H9 (cell line): ENCODE measurements around the gene ZNF653. TPM values are rescaled to one million over a fixed set of nuclear protein-coding genes. Genes with fewer than 3 reads are reported as not detected.

Experiments used
- DNase-seq: peaks from one replicate; pipeline ENCODE4 v3.0.0-alpha.2; 2017
- H2AFZ ChIP-seq: one replicate; pipeline ENCODE4 v1.6.1; 2013; ENCODE audit warnings: mild to moderate bottlenecking, low read length, control low read depth, moderate library complexity
- H2AK5ac ChIP-seq: 2 replicates; pipeline ENCODE4 v1.6.1; 2013; ENCODE audit warnings: low read length, control low read depth, mixed read lengths; ENCODE audit not compliant: insufficient read length
- H2BK120ac ChIP-seq: one replicate; pipeline ENCODE4 v1.6.1; 2013; ENCODE audit warnings: low read depth, mild to moderate bottlenecking, low read length, control low read depth, inconsistent platforms; ENCODE audit not compliant: poor library complexity, severe bottlenecking
- H2BK12ac ChIP-seq: 2 replicates; pipeline ENCODE4 v1.6.1; 2013; ENCODE audit warnings: low read length, control low read depth, mixed read lengths, low read depth; ENCODE audit not compliant: insufficient read length
- H2BK15ac ChIP-seq: 2 replicates; pipeline ENCODE4 v1.6.1; 2013; ENCODE audit warnings: low read depth, low read length, control low read depth
- H2BK20ac ChIP-seq: one replicate; pipeline ENCODE4 v1.6.1; 2013; ENCODE audit warnings: low read depth, mild to moderate bottlenecking, low read length, control low read depth, inconsistent platforms; ENCODE audit not compliant: poor library complexity, severe bottlenecking
- H2BK5ac ChIP-seq: 2 replicates; pipeline ENCODE4 v1.6.1; 2013; ENCODE audit warnings: low read length, control low read depth, mixed read lengths; ENCODE audit not compliant: insufficient read length
- H3K14ac ChIP-seq: 2 replicates; pipeline ENCODE4 v1.6.1; 2013; ENCODE audit warnings: low read length, control low read depth; ENCODE audit not compliant: insufficient read depth
- H3K18ac ChIP-seq: 2 replicates; pipeline ENCODE4 v1.6.1; 2013; ENCODE audit warnings: low read depth, mild to moderate bottlenecking, mixed read lengths, low read length, control low read depth; ENCODE audit not compliant: insufficient read length
- H3K23ac ChIP-seq: 2 replicates; pipeline ENCODE4 v1.6.1; 2013; ENCODE audit warnings: low read length, control low read depth, mixed read lengths, low read depth; ENCODE audit not compliant: insufficient read length
- H3K23me2 ChIP-seq: 2 replicates; pipeline ENCODE4 v1.6.1; 2013; ENCODE audit warnings: low read depth, mild to moderate bottlenecking, mixed read lengths, low read length, control low read depth; ENCODE audit not compliant: insufficient read length, poor library complexity, severe bottlenecking
- H3K27ac ChIP-seq: 2 replicates; pipeline ENCODE4 v1.5.1; 2013; ENCODE audit warnings: low read length, control low read depth, mixed read lengths, low read depth; ENCODE audit not compliant: insufficient read length
- H3K27me3 ChIP-seq: 2 replicates; pipeline ENCODE4 v1.6.1; 2013; ENCODE audit warnings: low read length, control low read depth, inconsistent platforms; ENCODE audit not compliant: insufficient read depth
- H3K4ac ChIP-seq: 2 replicates; pipeline ENCODE4 v1.6.1; 2013; ENCODE audit warnings: low read depth, mild to moderate bottlenecking, control low read depth, inconsistent platforms, low read length, moderate library complexity
- H3K4me1 ChIP-seq: 2 replicates; pipeline ENCODE4 v1.6.1; 2013; ENCODE audit warnings: low read length, control low read depth, inconsistent platforms; ENCODE audit not compliant: insufficient read depth
- H3K4me2 ChIP-seq: 2 replicates; pipeline ENCODE4 v1.6.1; 2013; ENCODE audit warnings: low read length, control low read depth, mixed read lengths; ENCODE audit not compliant: insufficient read length, insufficient read depth
- H3K56ac ChIP-seq: 2 replicates; pipeline ENCODE4 v1.6.1; 2013; ENCODE audit warnings: low read depth, mild to moderate bottlenecking, mixed read lengths, low read length, control low read depth; ENCODE audit not compliant: insufficient read length
- H3K79me1 ChIP-seq: 2 replicates; pipeline ENCODE4 v1.6.1; 2013; ENCODE audit warnings: low read depth, mild to moderate bottlenecking, moderate library complexity, low read length, control low read depth, inconsistent platforms; ENCODE audit not compliant: insufficient read depth, poor library complexity, severe bottlenecking
- H3K79me2 ChIP-seq: 2 replicates; pipeline ENCODE4 v1.6.1; 2013; ENCODE audit warnings: low read length, control low read depth, inconsistent platforms; ENCODE audit not compliant: insufficient read depth
- H3K9ac ChIP-seq: 2 replicates; pipeline ENCODE4 v1.6.1; 2013; ENCODE audit warnings: low read length, control low read depth, mixed read lengths; ENCODE audit not compliant: insufficient read length; ENCODE audit errors: extremely low read depth
- H3K9me3 ChIP-seq: one replicate; pipeline ENCODE4 v1.6.1; 2013; ENCODE audit warnings: low read depth, low read length, inconsistent platforms; ENCODE audit not compliant: control insufficient read depth
- H3T11ph ChIP-seq: one replicate; pipeline ENCODE4 v1.6.1; 2013; ENCODE audit warnings: mild to moderate bottlenecking, low read length, control low read depth, inconsistent platforms
- H4K20me1 ChIP-seq: one replicate; pipeline ENCODE4 v1.6.1; 2013; ENCODE audit not compliant: control insufficient read depth, insufficient read length, insufficient read depth
- H4K5ac ChIP-seq: 2 replicates; pipeline ENCODE4 v1.6.1; 2013; ENCODE audit warnings: low read depth, mild to moderate bottlenecking, mixed read lengths, low read length, control low read depth; ENCODE audit not compliant: insufficient read length
- H4K8ac ChIP-seq: replicated peaks from 2 replicates; pipeline ENCODE4 v1.6.1; 2013; ENCODE audit warnings: low read length, control low read depth, mixed read lengths, low read depth; ENCODE audit not compliant: insufficient read length
- H4K91ac ChIP-seq: 2 replicates; pipeline ENCODE4 v1.6.1; 2013; ENCODE audit warnings: low read depth, mild to moderate bottlenecking, moderate library complexity, mixed read lengths, low read length, control low read depth; ENCODE audit not compliant: insufficient read length
- H3K27ac Mint-ChIP-seq, 3 experiments: 2 replicates in 2 of 3; 3 replicates in 1 of 3; pipeline ENCODE4 v1.8.0; 2020 to 2021; ENCODE audit warnings: mixed read lengths in 3 of 3, mild to moderate bottlenecking in 1 of 3, moderate library complexity in 1 of 3
- H3K27me3 Mint-ChIP-seq: 2 replicates; pipeline ENCODE4 v1.8.0; 2021; ENCODE audit warnings: low read depth, mild to moderate bottlenecking, moderate library complexity, mixed read lengths
- H3K36me3 Mint-ChIP-seq, 3 experiments: 2 replicates in 2 of 3; 3 replicates in 1 of 3; pipeline ENCODE4 v1.8.0; 2020 to 2021; ENCODE audit warnings: low read depth in 3 of 3, mixed read lengths in 3 of 3; ENCODE audit not compliant: insufficient read depth in 1 of 3
- H3K4me1 Mint-ChIP-seq, 2 experiments: 2 replicates each; pipeline ENCODE4 v1.8.0; 2020; ENCODE audit warnings: mixed read lengths in 2 of 2
- H3K4me3 Mint-ChIP-seq, 2 experiments: 2 replicates in 1 of 2; 3 replicates in 1 of 2; pipeline ENCODE4 v1.8.0; 2020 to 2021; ENCODE audit warnings: mild to moderate bottlenecking in 2 of 2, mixed read lengths in 2 of 2, moderate library complexity in 1 of 2
- H3K9me3 Mint-ChIP-seq, 2 experiments: 2 replicates in 1 of 2; 3 replicates in 1 of 2; pipeline ENCODE4 v1.8.0; 2020; ENCODE audit warnings: mild to moderate bottlenecking in 2 of 2, mixed read lengths in 2 of 2, moderate library complexity in 1 of 2
- WGBS: extraction: QIAGEN DNeasy Blood & Tissue Kit; methylation state at CpG from one replicate; pipeline ENCODE4 v1.1.7; 2013; ENCODE audit warnings: missing lambda C conversion rate, low lambda C conversion rate, mixed read lengths; ENCODE audit not compliant: insufficient read length; ENCODE audit errors: extremely low coverage; 5-methylcytosine and 5-hydroxymethylcytosine counted together
- total RNA-seq: library from RNA; stranded (reverse); gene quantifications from 2 replicates; pipeline ENCODE4 v1.2.1, GENCODE V29; 2021
- TF ChIP-seq, protein P1 (sequence below): fragments of 200-600 bp; sonication (generic); conservative IDR thresholded peaks from 3 replicates; pipeline ENCODE4 v1.8.0; 2021; ENCODE audit warnings: antibody characterized with exemption, mild to moderate bottlenecking

ZNF653 gene
- total RNA-seq, 1 experiment from 2014 or later = 11.6 TPM

DNA sequence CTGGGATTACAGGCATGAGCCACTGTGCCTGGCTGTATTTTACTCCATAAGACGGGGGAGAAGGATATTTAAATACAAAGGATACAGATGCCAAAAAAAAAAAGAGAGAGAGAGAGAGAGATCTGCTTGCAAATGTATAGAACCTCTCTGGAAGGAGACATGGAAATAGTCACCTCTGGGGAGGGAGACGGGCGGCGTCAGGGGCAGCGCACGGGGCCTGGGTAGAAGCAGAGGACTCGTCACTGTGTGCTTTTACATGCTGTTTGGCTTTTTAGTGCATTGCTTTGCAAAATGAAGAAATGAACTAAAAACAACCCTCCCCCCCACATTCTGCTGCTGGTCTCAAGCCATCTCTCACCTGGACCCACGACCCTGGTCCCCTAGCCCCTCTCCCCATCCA, 4.8 kb upstream of the ZNF653 start:
- DNase-seq = no peak
- H3K79me1 ChIP-seq = no peaks in the 10 kb centered on the region
- no peak overlapping the region for H2BK5ac ChIP-seq
- no peak overlapping the region for H3K18ac ChIP-seq
- no peak overlapping the region for H4K5ac ChIP-seq
- H3K4ac ChIP-seq = no peak overlapping the region
- H4K91ac ChIP-seq = no peak overlapping the region
- H2BK15ac ChIP-seq = no peak overlapping the region
- H3K27ac Mint-ChIP-seq = peak overlapping the region in 1 of 3 experiments; percentile 7; a peak in 1 of 7 replicates
- H3K9me3 ChIP-seq = no peaks in the 10 kb centered on the region
- H4K20me1 ChIP-seq = no peaks in the 10 kb centered on the region
- no peaks in the 10 kb centered on the region for H3K27me3 Mint-ChIP-seq
- no peak overlapping the region for H3K9ac ChIP-seq
- no peak overlapping the region for H3K56ac ChIP-seq
- H2BK20ac ChIP-seq = no peak overlapping the region
- H3K9me3 Mint-ChIP-seq = no peaks in the 10 kb centered on the region
- H3K4me1 Mint-ChIP-seq = peaks cover 3 to 6% of the 10 kb centered on the region in 2 experiments; a peak in 2 of 4 replicates
- H3K27ac ChIP-seq = no peak overlapping the region
- H3K4me1 ChIP-seq = no peaks in the 10 kb centered on the region
- H2BK12ac ChIP-seq = no peak overlapping the region
- H4K8ac ChIP-seq = no peak overlapping the region
- WGBS = no CpG with 5 or more reads among the region's 8 CpGs
- H3K36me3 Mint-ChIP-seq = peaks cover 0 to 23% (median 7%) of the 10 kb centered on the region in 3 experiments; a peak in 5 of 7 replicates
- H2AK5ac ChIP-seq = no peak overlapping the region
- no peak overlapping the region for H3K23ac ChIP-seq
- H3K23me2 ChIP-seq = peaks cover 5% of the 10 kb centered on the region
- no peak overlapping the region for H2BK120ac ChIP-seq
- no peak overlapping the region for H3K14ac ChIP-seq
- H3K4me3 Mint-ChIP-seq = peak overlapping the region in 1 of 2 experiments; percentile 31; a peak in 1 of 5 replicates
- H2AFZ ChIP-seq = no peak overlapping the region
- H3K79me2 ChIP-seq = no peaks in the 10 kb centered on the region
- no peak overlapping the region for H3T11ph ChIP-seq
- TF ChIP-seq, protein P1, sequence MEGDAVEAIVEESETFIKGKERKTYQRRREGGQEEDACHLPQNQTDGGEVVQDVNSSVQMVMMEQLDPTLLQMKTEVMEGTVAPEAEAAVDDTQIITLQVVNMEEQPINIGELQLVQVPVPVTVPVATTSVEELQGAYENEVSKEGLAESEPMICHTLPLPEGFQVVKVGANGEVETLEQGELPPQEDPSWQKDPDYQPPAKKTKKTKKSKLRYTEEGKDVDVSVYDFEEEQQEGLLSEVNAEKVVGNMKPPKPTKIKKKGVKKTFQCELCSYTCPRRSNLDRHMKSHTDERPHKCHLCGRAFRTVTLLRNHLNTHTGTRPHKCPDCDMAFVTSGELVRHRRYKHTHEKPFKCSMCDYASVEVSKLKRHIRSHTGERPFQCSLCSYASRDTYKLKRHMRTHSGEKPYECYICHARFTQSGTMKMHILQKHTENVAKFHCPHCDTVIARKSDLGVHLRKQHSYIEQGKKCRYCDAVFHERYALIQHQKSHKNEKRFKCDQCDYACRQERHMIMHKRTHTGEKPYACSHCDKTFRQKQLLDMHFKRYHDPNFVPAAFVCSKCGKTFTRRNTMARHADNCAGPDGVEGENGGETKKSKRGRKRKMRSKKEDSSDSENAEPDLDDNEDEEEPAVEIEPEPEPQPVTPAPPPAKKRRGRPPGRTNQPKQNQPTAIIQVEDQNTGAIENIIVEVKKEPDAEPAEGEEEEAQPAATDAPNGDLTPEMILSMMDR = no peak
- no peak overlapping the region for H3K4me2 ChIP-seq
- H3K27me3 ChIP-seq = no peaks in the 10 kb centered on the region
